Stomach (tissue), 9 donors: ENCODE data around the gene BBIP1. TPM values are rescaled to one million over a fixed set of nuclear protein-coding genes. Genes with fewer than 3 reads are reported as not detected.
A peak's percentile ranks its signal among the peaks of the same experiment; 100 is the strongest.

Source experiments
- DNase-seq, 2 donors: peaks; one replicate each; pipeline versions ENCODE4 v3.0.0 to v3.0.0-alpha.2; 2013 to 2019
- H3K27ac ChIP-seq, 5 donors: fragments of 200-600 bp in 4 of 5; sonication (generic) in 4 of 5; one replicate each; pipeline ENCODE4 v1.5.1; 2013 to 2019; ENCODE audit warnings: mild to moderate bottlenecking in 1 of 5, moderate library complexity in 1 of 5
- H3K27me3 ChIP-seq, 3 donors: fragments of 200-600 bp; sonication (generic); one replicate each; pipeline ENCODE4 v1.5.1; 2017 to 2019; ENCODE audit warnings: mixed run types in 1 of 3
- H3K36me3 ChIP-seq, 4 donors: fragments of 200-600 bp; sonication (generic); 1 replicate in 3 of 4; 2 replicates in 1 of 4; pipeline ENCODE4 v1.5.1; 2016 to 2019
- H3K4me1 ChIP-seq, 4 donors: fragments of 200-600 bp; sonication (generic); one replicate each; pipeline ENCODE4 v1.5.1; 2016 to 2019
- H3K4me3 ChIP-seq, 4 donors: fragments of 200-600 bp; sonication (generic) in 3 of 4; one replicate each; pipeline ENCODE4 v1.5.1; 2016 to 2019; ENCODE audit warnings: mild to moderate bottlenecking in 1 of 4
- H3K9me3 ChIP-seq, 4 donors: fragments of 200-600 bp; sonication (generic); one replicate each; pipeline ENCODE4 v1.5.1; 2016 to 2019
- CTCF ChIP-seq, 7 experiments: fragments of 450-650 bp in 4 of 7; fragments of 200-600 bp in 3 of 7; sonication (generic) in 3 of 7; IDR thresholded peaks; one replicate each; pipeline ENCODE4 v1.5.1; 2016 to 2019; ENCODE audit warnings: antibody characterized with exemption in 7 of 7, control low read depth in 2 of 7, mild to moderate bottlenecking in 1 of 7
- EP300 ChIP-seq: sonication (generic); formaldehyde crosslinking; IDR thresholded peaks from one replicate; pipeline ENCODE4 v1.6.1; 2017; ENCODE audit warnings: antibody characterized with exemption
- POLR2A ChIP-seq, 4 donors: fragments of 450-650 bp; IDR thresholded peaks; one replicate each; pipeline ENCODE4 v1.6.1; 2016; ENCODE audit warnings: antibody characterized with exemption in 4 of 4, control low read depth in 2 of 4, mild to moderate bottlenecking in 1 of 4, moderate library complexity in 1 of 4
- POLR2AphosphoS5 ChIP-seq, 3 donors: sonication (generic); formaldehyde crosslinking; IDR thresholded peaks; one replicate each; pipeline ENCODE4 v1.6.1; 2016; ENCODE audit warnings: antibody characterized with exemption in 3 of 3
- WGBS, 5 donors: extraction: QIAGEN DNeasy Blood & Tissue Kit in 3 of 5; methylation state at CpG; one replicate each; pipeline versions ENCODE4 v1.1.5 to v1.1.7; 2013 to 2018; 5-methylcytosine and 5-hydroxymethylcytosine counted together
- intact Hi-C: fragments of 100-400 bp; cut with DNase I; formaldehyde crosslinking; loops from one replicate; pipeline ENCODE4 v1.15.1; 2023; ENCODE audit warnings: low total_unique reads
- polyA plus RNA-seq, 3 donors: library from polyadenylated mRNA; stranded (reverse); fragments of 200-250 nt; gene quantifications; one replicate each; pipeline ENCODE4 v1.2.3, GENCODE V29; 2013
- total RNA-seq, 5 donors: library from RNA; depleted of rRNA; stranded (reverse); fragments of >200 nt; gene quantifications; one replicate each; pipeline versions ENCODE4 v1.1.0 to v1.2.3, GENCODE V29; 2014 to 2016
- donor health status: healthy with polysubstance abuse.
- donor health status: Bipolar disorder and iron deficiency.
- donor health status: healthy.

Gene BBIP1
- total and polyA plus RNA-seq, 8 donors: 0.58 to 125 (median 24.4) TPM

- intact Hi-C loops: no loop called here
- 72 to 78% (median 76%) methylated on average over 4 of the region's 4 CpGs for whole genome bisulfite sequencing, 5 donors
- no peak for DNase-seq
- TF ChIP-seq CTCF (IDR thresholded peaks at IDR 0.05): no peak
- peaks cover 0 to 5% (median 0%) of the 10 kb centered on the region in 4 donors for H3K36me3 ChIP-seq
- peaks cover 0 to 11% (median 4%) of the 10 kb centered on the region in 4 donors for H3K4me1 ChIP-seq
- no peaks in the 10 kb centered on the region for H3K9me3 ChIP-seq
- no peak overlapping the region for H3K4me3 ChIP-seq
- H3K27ac ChIP-seq: no peak overlapping the region
- H3K27me3 ChIP-seq: no peaks in the 10 kb centered on the region
These were observed 8.8 kb downstream of the BBIP1 start for GRCh38 chr10:110910138-110910537.

- Histone ChIP-seq H3K27ac (peak overlapping the region in 1 of 5 donors; percentile 6), H3K9me3 (no peaks in the 10 kb centered on the region), H3K4me1 (peaks cover 0 to 13% (median 3%) of the 10 kb centered on the region in 4 donors), H3K36me3 (peaks cover 10 to 50% (median 35%) of the 10 kb centered on the region in 4 donors), H3K27me3 (no peaks in the 10 kb centered on the region), H3K4me3 (no peak overlapping the region)
- DNase-seq: no peak
- TF ChIP-seq POLR2A (IDR thresholded peaks at IDR 0.05): no peak
- TF ChIP-seq CTCF (IDR thresholded peaks at IDR 0.05): no peak
- peak in 1 of 3 donors; percentile 37 for TF ChIP-seq POLR2AphosphoS5 (IDR thresholded peaks at IDR 0.05)
- no peak for TF ChIP-seq EP300
- intact Hi-C loops: no loop called here
- 75 to 85% (median 79%) methylated on average over 3 of the region's 3 CpGs for WGBS, 5 donors
These were observed 15.4 kb downstream of the BBIP1 start for GRCh38 chr10:110903280-110904278.

GRCh38 chr10:110901954-110902819 lies 16.8 kb downstream of the BBIP1 start:
- H3K27me3 ChIP-seq: no peaks in the 10 kb centered on the region
- DNase-seq: no peak
- intact Hi-C loops: no loop called here
- H3K36me3 ChIP-seq: peaks cover 12 to 64% (median 48%) of the 10 kb centered on the region in 4 donors
- H3K27ac ChIP-seq: peak overlapping the region in 2 of 5 donors; percentile 3 to 6
- TF ChIP-seq POLR2AphosphoS5 (IDR thresholded peaks at IDR 0.05) (peak in 1 of 3 donors; percentile 57), EP300 (no peak), POLR2A (IDR thresholded peaks at IDR 0.05) (no peak), CTCF (IDR thresholded peaks at IDR 0.05) (no peak)
- WGBS, 5 donors: 70 to 86% (median 84%) methylated on average over 7 of the region's 7 CpGs
- H3K4me3 ChIP-seq: no peak overlapping the region
- H3K4me1 ChIP-seq: peaks cover 0 to 21% (median 7%) of the 10 kb centered on the region in 4 donors
- no peaks in the 10 kb centered on the region for H3K9me3 ChIP-seq

- TF ChIP-seq POLR2AphosphoS5 (IDR thresholded peaks at IDR 0.05) (no peak), CTCF (IDR thresholded peaks at IDR 0.05) (no peak), POLR2A (IDR thresholded peaks at IDR 0.05) (no peak), EP300 (no peak)
- intact Hi-C loops: no loop called here
- Histone ChIP-seq H3K4me3 (no peak overlapping the region), H3K36me3 (peaks cover 22 to 76% (median 60%) of the 10 kb centered on the region in 4 donors), H3K4me1 (peaks cover 0 to 31% (median 15%) of the 10 kb centered on the region in 4 donors), H3K27me3 (no peaks in the 10 kb centered on the region), H3K9me3 (no peaks in the 10 kb centered on the region), H3K27ac (no peak overlapping the region)
- WGBS, 5 donors: 91 to 98% (median 95%) methylated on average over 2 of the region's 2 CpGs
- no peak for DNase-seq
These were observed 18.0 kb downstream of the BBIP1 start for GRCh38 chr10:110900983-110901382.
